Measurements from ENCODE around the gene THBS2. TPM values are rescaled to one million over a fixed set of nuclear protein-coding genes. Genes with fewer than 3 reads are reported as not detected.

THBS2 gene
- total RNA-seq, 2 experiments from 2014 or later, result not detected

DNA sequence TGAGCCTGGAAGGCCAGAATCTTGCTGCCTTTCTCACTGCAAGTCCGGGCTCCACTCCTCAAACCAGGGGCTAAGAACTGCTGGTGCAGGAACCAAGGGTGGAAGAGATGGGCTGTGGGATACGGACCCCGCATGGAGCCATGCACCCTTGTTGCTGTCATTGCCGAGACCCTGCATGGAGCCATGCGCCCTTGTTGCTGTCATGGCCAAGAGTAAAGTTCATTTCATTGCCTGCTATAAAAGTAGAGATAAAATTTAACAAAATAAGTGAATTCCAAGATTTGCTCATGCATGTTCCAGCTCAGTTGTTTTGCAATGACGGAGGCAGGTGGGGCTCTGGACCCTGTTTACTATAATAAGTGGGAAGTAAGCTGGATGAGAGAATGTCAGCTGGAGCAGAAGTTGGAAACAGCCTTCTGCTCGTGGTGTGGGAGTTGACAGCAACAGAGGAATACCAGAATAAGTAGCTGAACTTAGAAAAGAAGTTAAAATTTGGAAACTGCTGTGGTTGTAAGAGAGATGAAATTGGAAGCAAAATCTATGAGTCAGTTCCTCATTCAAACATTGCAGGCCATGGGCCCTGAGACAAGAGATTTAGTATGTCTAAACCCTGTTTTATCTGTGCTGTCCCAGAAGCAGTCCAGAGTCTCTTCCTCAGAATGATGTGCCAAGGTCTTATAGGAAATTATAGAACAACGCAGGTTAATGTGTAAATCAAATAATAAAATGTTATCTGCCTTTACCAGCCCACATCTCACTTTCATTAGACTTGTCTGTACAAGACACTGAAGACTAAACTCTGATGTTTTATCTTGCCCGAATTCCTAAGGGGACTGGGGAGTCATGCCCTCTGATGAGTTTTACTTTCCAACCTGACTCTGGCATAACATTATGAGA lies 15.8 kb upstream of the THBS2 start:
- H3K4me1 ChIP-seq (ENCODE audit: insufficient read depth, low read length, poor library complexity, severe bottlenecking), result no peaks in the 10 kb centered on the region
- no peaks in the 10 kb centered on the region for H4K20me1 ChIP-seq (ENCODE audit: insufficient read depth, low read length)
- BruUV-seq (replicated peaks), result no TSS peak
- no peak overlapping the region for H3K27ac ChIP-seq (ENCODE audit: low read depth, low read length, poor library complexity, severe bottlenecking)
- DNase-seq (ENCODE audit: low spot score), result no peak
- ChIA-PET CTCF (ENCODE audit: unreplicated experiment) (no interaction called here), POLR2A (interaction anchor here (0.7 kb wide), 1 partner anchor 12 kb away, joined by 3 read pairs; no protein-coding TSS in a partner anchor)
- H3K79me2 ChIP-seq (ENCODE audit: insufficient read depth, low read depth, low read length), result no peaks in the 10 kb centered on the region
- no peaks in the 10 kb centered on the region for H3K9me3 ChIP-seq (ENCODE audit: low read length)
- TF ChIP-seq, protein P1, sequence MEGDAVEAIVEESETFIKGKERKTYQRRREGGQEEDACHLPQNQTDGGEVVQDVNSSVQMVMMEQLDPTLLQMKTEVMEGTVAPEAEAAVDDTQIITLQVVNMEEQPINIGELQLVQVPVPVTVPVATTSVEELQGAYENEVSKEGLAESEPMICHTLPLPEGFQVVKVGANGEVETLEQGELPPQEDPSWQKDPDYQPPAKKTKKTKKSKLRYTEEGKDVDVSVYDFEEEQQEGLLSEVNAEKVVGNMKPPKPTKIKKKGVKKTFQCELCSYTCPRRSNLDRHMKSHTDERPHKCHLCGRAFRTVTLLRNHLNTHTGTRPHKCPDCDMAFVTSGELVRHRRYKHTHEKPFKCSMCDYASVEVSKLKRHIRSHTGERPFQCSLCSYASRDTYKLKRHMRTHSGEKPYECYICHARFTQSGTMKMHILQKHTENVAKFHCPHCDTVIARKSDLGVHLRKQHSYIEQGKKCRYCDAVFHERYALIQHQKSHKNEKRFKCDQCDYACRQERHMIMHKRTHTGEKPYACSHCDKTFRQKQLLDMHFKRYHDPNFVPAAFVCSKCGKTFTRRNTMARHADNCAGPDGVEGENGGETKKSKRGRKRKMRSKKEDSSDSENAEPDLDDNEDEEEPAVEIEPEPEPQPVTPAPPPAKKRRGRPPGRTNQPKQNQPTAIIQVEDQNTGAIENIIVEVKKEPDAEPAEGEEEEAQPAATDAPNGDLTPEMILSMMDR (conservative IDR thresholded peaks at IDR 0.05; ENCODE audit: low read length), result no peak
- TF ChIP-seq EZH2phosphoT487 (IDR thresholded peaks at IDR 0.05; ENCODE audit: borderline replicate concordance, low read depth, low read length), result no peak
- H3K36me3 ChIP-seq (ENCODE audit: insufficient read depth, low read length), result no peaks in the 10 kb centered on the region
- intact Hi-C loops (cut with micrococcal nuclease; ENCODE audit: unreplicated experiment), result no loop called here
- H3K4me3 ChIP-seq (ENCODE audit: low read depth, low read length, poor library complexity, severe bottlenecking), result no peak overlapping the region
- no peak overlapping the region for H2AFZ ChIP-seq (ENCODE audit: low read length)
- H3K4me2 ChIP-seq (ENCODE audit: low read length), result no peak overlapping the region
- no peaks in the 10 kb centered on the region for H3K9me2 ChIP-seq (ENCODE audit: insufficient read depth, low read length)

DNA sequence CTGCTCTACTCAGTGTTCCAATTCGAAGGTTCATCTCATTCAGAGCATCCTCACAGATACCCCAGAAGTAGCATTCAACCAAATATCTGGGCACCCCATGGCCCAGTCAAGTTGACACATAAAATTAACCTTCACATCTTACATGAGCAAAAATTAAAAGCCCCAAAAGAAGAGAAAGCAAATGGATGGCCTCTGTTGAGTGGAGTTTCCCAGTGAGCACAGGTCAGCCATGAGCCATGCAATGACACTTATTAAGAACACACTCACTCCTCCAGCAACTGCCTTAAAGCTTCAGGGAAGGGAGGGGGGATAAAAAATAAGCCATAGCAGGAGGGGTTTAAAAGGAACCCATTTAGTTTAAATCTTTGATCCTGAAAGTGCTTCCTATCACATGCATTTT lies 14.6 kb upstream of the THBS2 start:
- DNase-seq (ENCODE audit: low spot score), result no peak
- H2AFZ ChIP-seq (ENCODE audit: low read length), result no peak overlapping the region
- H3K4me1 ChIP-seq (ENCODE audit: insufficient read depth, low read length, poor library complexity, severe bottlenecking), result no peaks in the 10 kb centered on the region
- no peaks in the 10 kb centered on the region for H3K9me2 ChIP-seq (ENCODE audit: insufficient read depth, low read length)
- intact Hi-C loops (cut with micrococcal nuclease; ENCODE audit: unreplicated experiment), result no loop called here
- no peaks in the 10 kb centered on the region for H4K20me1 ChIP-seq (ENCODE audit: insufficient read depth, low read length)
- CTCF ChIA-PET (ENCODE audit: unreplicated experiment), result no interaction called here
- H3K4me3 ChIP-seq (ENCODE audit: low read depth, low read length, poor library complexity, severe bottlenecking), result no peak overlapping the region
- TF ChIP-seq EZH2phosphoT487 (IDR thresholded peaks at IDR 0.05; ENCODE audit: borderline replicate concordance, low read depth, low read length), result no peak
- TF ChIP-seq, protein P1 (conservative IDR thresholded peaks at IDR 0.05; ENCODE audit: low read length), result no peak
- H3K27ac ChIP-seq (ENCODE audit: low read depth, low read length, poor library complexity, severe bottlenecking), result no peak overlapping the region
- no peaks in the 10 kb centered on the region for H3K79me2 ChIP-seq (ENCODE audit: insufficient read depth, low read depth, low read length)
- no peaks in the 10 kb centered on the region for H3K9me3 ChIP-seq (ENCODE audit: low read length)
- no peak overlapping the region for H3K4me2 ChIP-seq (ENCODE audit: low read length)
- H3K36me3 ChIP-seq (ENCODE audit: insufficient read depth, low read length), result no peaks in the 10 kb centered on the region
- POLR2A ChIA-PET, result no interaction called here
- BruUV-seq (replicated peaks), result no TSS peak

Measured in OCI-LY7 (cell line).